ENCODE results near the gene NXT1. TPM values are rescaled to one million over a fixed set of nuclear protein-coding genes. Genes with fewer than 3 reads are reported as not detected.

Gene NXT1
- total and polyA plus RNA-seq, 11 donors, result 4.2 to 20.1 (median 9.1) TPM

GRCh38 chr20:23396950-23397627, 46.5 kb downstream of the NXT1 start:
- 43 to 46% (median 44%) methylated on average over 6 of the region's 6 CpGs for WGBS, 4 donors
- Histone ChIP-seq H3K4me1 (peaks cover 0 to 43% (median 28%) of the 10 kb centered on the region in 12 donors), H3K4me3 (no peak overlapping the region), H3K27me3 (no peaks in the 10 kb centered on the region), H3K27ac (peak overlapping the region in 2 of 12 donors; percentile 17 to 80), H3K9me3 (no peaks in the 10 kb centered on the region), H3K36me3 (peaks cover 0 to 66% (median 42%) of the 10 kb centered on the region in 9 donors)
- ATAC-seq (peak in 1 of 4 donors; percentile 29), DNase-seq (no peak)
- intact Hi-C loops (cut with DNase I), result loop anchor here in 1 of 10 donors (5.0 kb wide), 1 partner anchor 35 kb away; the partner anchor contains the start of gene GZF1
- TF ChIP-seq POLR2A (IDR thresholded peaks at IDR 0.05) (no peak), CTCF (IDR thresholded peaks at IDR 0.05) (no peak)

GRCh38 chr20:23397961-23398360, 47.4 kb downstream of the NXT1 start:
- intact Hi-C loops (cut with DNase I), result loop anchor here in 1 of 10 donors (5.0 kb wide), 1 partner anchor 36 kb away; the partner anchor contains the start of gene GZF1
- no peaks in the 10 kb centered on the region for H3K27me3 ChIP-seq
- H3K9me3 ChIP-seq, result no peaks in the 10 kb centered on the region
- TF ChIP-seq CTCF (IDR thresholded peaks at IDR 0.05), result no peak
- TF ChIP-seq POLR2A (IDR thresholded peaks at IDR 0.05), result no peak
- H3K36me3 ChIP-seq, result peaks cover 0 to 60% (median 40%) of the 10 kb centered on the region in 9 donors
- peaks cover 0 to 44% (median 28%) of the 10 kb centered on the region in 12 donors for H3K4me1 ChIP-seq
- peak overlapping the region in 4 of 12 donors; percentile 4 to 80 (median 14) for H3K27ac ChIP-seq
- ATAC-seq, result peak in 3 of 4 donors; percentile 28 to 69 (median 57)
- H3K4me3 ChIP-seq, result no peak overlapping the region
- DNase-seq, result peak in 1 of 5 donors; percentile 25
- WGBS, 4 donors, result 58 to 74% (median 67%) methylated on average over 2 of the region's 2 CpGs

- H3K27me3 ChIP-seq, result no peaks in the 10 kb centered on the region
- no peak overlapping the region for H3K27ac ChIP-seq
- no peak for ATAC-seq
- no peak overlapping the region for H3K4me3 ChIP-seq
- intact Hi-C loops (cut with DNase I), result loop anchor here in 1 of 10 donors (5.0 kb wide), 1 partner anchor 37 kb away; the partner anchor contains the start of gene GZF1
- no peaks in the 10 kb centered on the region for H3K9me3 ChIP-seq
- no peak for DNase-seq
- TF ChIP-seq POLR2A (IDR thresholded peaks at IDR 0.05) (no peak), CTCF (IDR thresholded peaks at IDR 0.05) (no peak)
- H3K4me1 ChIP-seq, result peaks cover 0 to 58% (median 33%) of the 10 kb centered on the region in 12 donors
- H3K36me3 ChIP-seq, result peaks cover 0 to 42% (median 23%) of the 10 kb centered on the region in 9 donors
- WGBS, 4 donors, result 59 to 68% (median 66%) methylated on average over 6 of the region's 6 CpGs
Measured at GRCh38 chr20:23399568-23400241, 49.1 kb downstream of the NXT1 start.

- Histone ChIP-seq H3K9me3 (no peaks in the 10 kb centered on the region), H3K4me1 (peaks cover 0 to 58% (median 33%) of the 10 kb centered on the region in 12 donors), H3K27me3 (no peaks in the 10 kb centered on the region), H3K27ac (peak overlapping the region in 10 of 12 donors; percentile 13 to 71 (median 52)), H3K4me3 (no peak overlapping the region), H3K36me3 (peaks cover 0 to 31% (median 9%) of the 10 kb centered on the region in 9 donors)
- WGBS, 4 donors, result 50 to 70% (median 53%) methylated on average over 5 of the region's 5 CpGs
- intact Hi-C loops (cut with DNase I), result no loop called here
- DNase-seq (no peak), ATAC-seq (peak; percentile 61 to 76 (median 65))
- no peak for TF ChIP-seq CTCF (IDR thresholded peaks at IDR 0.05)
- no peak for TF ChIP-seq POLR2A (IDR thresholded peaks at IDR 0.05)
Measured at GRCh38 chr20:23401051-23401450, 50.5 kb downstream of the NXT1 start.

Data from heart left ventricle (tissue), 16 donors.